ENCODE measurements around the gene PERM1.

Gene PERM1

GRCh38 chr1:1004780-1005697 lies 23.1 kb upstream of the PERM1 start:
- Histone ChIP-seq H3K4me3 (ENCODE audit: low read depth in 1 of 2, low read length in 2 of 2) (peak overlapping the region in 1 of 2 donors; percentile 22), H3K4me1 (ENCODE audit: control insufficient read depth in 1 of 2, insufficient read depth in 2 of 2, low read length in 2 of 2) (peaks cover 18 to 32% of the 10 kb centered on the region in 2 donors), H3K9me3 (ENCODE audit: control insufficient read depth in 1 of 2, low read length in 2 of 2) (no peaks in the 10 kb centered on the region), H3K27me3 (ENCODE audit: control insufficient read depth in 1 of 2, insufficient read depth in 2 of 2, low read length in 2 of 2) (peaks cover 27 to 48% of the 10 kb centered on the region in 2 donors), H3K9ac (ENCODE audit: low read depth in 1 of 2, low read length in 2 of 2) (peak overlapping the region in 1 of 2 donors; percentile 4), H3K27ac (ENCODE audit: low read depth, low read length) (peak overlapping the region; percentile 20), H3K36me3 (ENCODE audit: control insufficient read depth in 1 of 2, insufficient read depth in 2 of 2, low read length in 2 of 2) (no peaks in the 10 kb centered on the region)

GRCh38 chr1:1004420-1004779 lies 22.5 kb upstream of the PERM1 start:
- H3K9ac ChIP-seq (ENCODE audit: low read depth in 1 of 2, low read length in 2 of 2): peak overlapping the region in 1 of 2 donors; percentile 4
- no peaks in the 10 kb centered on the region for H3K9me3 ChIP-seq (ENCODE audit: control insufficient read depth in 1 of 2, low read length in 2 of 2)
- peaks cover 18 to 32% of the 10 kb centered on the region in 2 donors for H3K4me1 ChIP-seq (ENCODE audit: control insufficient read depth in 1 of 2, insufficient read depth in 2 of 2, low read length in 2 of 2)
- H3K36me3 ChIP-seq (ENCODE audit: control insufficient read depth in 1 of 2, insufficient read depth in 2 of 2, low read length in 2 of 2): no peaks in the 10 kb centered on the region
- H3K27me3 ChIP-seq (ENCODE audit: control insufficient read depth in 1 of 2, insufficient read depth in 2 of 2, low read length in 2 of 2): peaks cover 27 to 48% of the 10 kb centered on the region in 2 donors
- no peak overlapping the region for H3K4me3 ChIP-seq (ENCODE audit: low read depth in 1 of 2, low read length in 2 of 2)
- H3K27ac ChIP-seq (ENCODE audit: low read depth, low read length): no peak overlapping the region

GRCh38 chr1:1003618-1004419 lies 21.9 kb upstream of the PERM1 start:
- Histone ChIP-seq H3K27ac (ENCODE audit: low read depth, low read length) (no peak overlapping the region), H3K4me3 (ENCODE audit: low read depth in 1 of 2, low read length in 2 of 2) (no peak overlapping the region), H3K4me1 (ENCODE audit: control insufficient read depth in 1 of 2, insufficient read depth in 2 of 2, low read length in 2 of 2) (peaks cover 18 to 32% of the 10 kb centered on the region in 2 donors), H3K36me3 (ENCODE audit: control insufficient read depth in 1 of 2, insufficient read depth in 2 of 2, low read length in 2 of 2) (no peaks in the 10 kb centered on the region), H3K27me3 (ENCODE audit: control insufficient read depth in 1 of 2, insufficient read depth in 2 of 2, low read length in 2 of 2) (peaks cover 27 to 48% of the 10 kb centered on the region in 2 donors), H3K9ac (ENCODE audit: low read depth in 1 of 2, low read length in 2 of 2) (no peak overlapping the region), H3K9me3 (ENCODE audit: control insufficient read depth in 1 of 2, low read length in 2 of 2) (no peaks in the 10 kb centered on the region)

- H3K4me1 ChIP-seq (ENCODE audit: control insufficient read depth in 1 of 2, insufficient read depth in 2 of 2, low read length in 2 of 2): peaks cover 18 to 25% of the 10 kb centered on the region in 2 donors
- H3K4me3 ChIP-seq (ENCODE audit: low read depth in 1 of 2, low read length in 2 of 2): peak overlapping the region; percentile 61 to 62
- peak overlapping the region; percentile 10 for H3K27ac ChIP-seq (ENCODE audit: low read depth, low read length)
- H3K27me3 ChIP-seq (ENCODE audit: control insufficient read depth in 1 of 2, insufficient read depth in 2 of 2, low read length in 2 of 2): peaks cover 35 to 58% of the 10 kb centered on the region in 2 donors
- no peaks in the 10 kb centered on the region for H3K36me3 ChIP-seq (ENCODE audit: control insufficient read depth in 1 of 2, insufficient read depth in 2 of 2, low read length in 2 of 2)
- H3K9ac ChIP-seq (ENCODE audit: low read depth in 1 of 2, low read length in 2 of 2): peak overlapping the region in 1 of 2 donors; percentile 54
- H3K9me3 ChIP-seq (ENCODE audit: control insufficient read depth in 1 of 2, low read length in 2 of 2): no peaks in the 10 kb centered on the region
Measured at GRCh38 chr1:1001057-1001783, 19.3 kb upstream of the PERM1 start.

GRCh38 chr1:1000357-1001056 lies 18.6 kb upstream of the PERM1 start:
- Histone ChIP-seq H3K27ac (ENCODE audit: low read depth, low read length) (peak overlapping the region; percentile 87), H3K4me1 (ENCODE audit: control insufficient read depth in 1 of 2, insufficient read depth in 2 of 2, low read length in 2 of 2) (peaks cover 16 to 17% of the 10 kb centered on the region in 2 donors), H3K4me3 (ENCODE audit: low read depth in 1 of 2, low read length in 2 of 2) (peak overlapping the region; percentile 61 to 62), H3K9ac (ENCODE audit: low read depth in 1 of 2, low read length in 2 of 2) (peak overlapping the region in 1 of 2 donors; percentile 54), H3K36me3 (ENCODE audit: control insufficient read depth in 1 of 2, insufficient read depth in 2 of 2, low read length in 2 of 2) (no peaks in the 10 kb centered on the region), H3K9me3 (ENCODE audit: control insufficient read depth in 1 of 2, low read length in 2 of 2) (no peaks in the 10 kb centered on the region), H3K27me3 (ENCODE audit: control insufficient read depth in 1 of 2, insufficient read depth in 2 of 2, low read length in 2 of 2) (peaks cover 35 to 54% of the 10 kb centered on the region in 2 donors)

- Histone ChIP-seq H3K27ac (ENCODE audit: low read depth, low read length) (peak within 1 kb of the TSS; percentile 87), H3K27me3 (ENCODE audit: control insufficient read depth in 1 of 2, insufficient read depth in 2 of 2, low read length in 2 of 2) (peaks cover 32 to 47% of the 10 kb centered on the region in 2 donors), H3K4me3 (ENCODE audit: low read depth in 1 of 2, low read length in 2 of 2) (peak within 1 kb of the TSS; percentile 61 to 62), H3K9ac (ENCODE audit: low read depth in 1 of 2, low read length in 2 of 2) (peak within 1 kb of the TSS in 1 of 2 donors; percentile 54), H3K36me3 (ENCODE audit: control insufficient read depth in 1 of 2, insufficient read depth in 2 of 2, low read length in 2 of 2) (no peaks in the 10 kb centered on the region), H3K9me3 (ENCODE audit: control insufficient read depth in 1 of 2, low read length in 2 of 2) (no peaks in the 10 kb centered on the region), H3K4me1 (ENCODE audit: control insufficient read depth in 1 of 2, insufficient read depth in 2 of 2, low read length in 2 of 2) (peaks cover 9 to 11% of the 10 kb centered on the region in 2 donors)
Measured at GRCh38 chr1:999725-1000356, 17.9 kb upstream of the PERM1 start, which contains the start of gene HES4. HES4 (minus strand) TSS chr1:1000097; CDS start chr1:999973, 124 bp downstream.

GRCh38 chr1:998995-999724 lies 17.3 kb upstream of the PERM1 start:
- Histone ChIP-seq H3K27me3 (ENCODE audit: control insufficient read depth in 1 of 2, insufficient read depth in 2 of 2, low read length in 2 of 2) (peaks cover 25 to 40% of the 10 kb centered on the region in 2 donors), H3K27ac (ENCODE audit: low read depth, low read length) (peak overlapping the region; percentile 20), H3K9me3 (ENCODE audit: control insufficient read depth in 1 of 2, low read length in 2 of 2) (no peaks in the 10 kb centered on the region), H3K4me3 (ENCODE audit: low read depth in 1 of 2, low read length in 2 of 2) (peak overlapping the region; percentile 40 to 44), H3K4me1 (ENCODE audit: control insufficient read depth in 1 of 2, insufficient read depth in 2 of 2, low read length in 2 of 2) (peaks cover 5 to 7% of the 10 kb centered on the region in 2 donors), H3K36me3 (ENCODE audit: control insufficient read depth in 1 of 2, insufficient read depth in 2 of 2, low read length in 2 of 2) (no peaks in the 10 kb centered on the region), H3K9ac (ENCODE audit: low read depth in 1 of 2, low read length in 2 of 2) (no peak overlapping the region)

GRCh38 chr1:998745-998994 lies 16.8 kb upstream of the PERM1 start:
- Histone ChIP-seq H3K27ac (ENCODE audit: low read depth, low read length) (no peak overlapping the region), H3K27me3 (ENCODE audit: control insufficient read depth in 1 of 2, insufficient read depth in 2 of 2, low read length in 2 of 2) (peaks cover 25 to 37% of the 10 kb centered on the region in 2 donors), H3K9ac (ENCODE audit: low read depth in 1 of 2, low read length in 2 of 2) (no peak overlapping the region), H3K36me3 (ENCODE audit: control insufficient read depth in 1 of 2, insufficient read depth in 2 of 2, low read length in 2 of 2) (no peaks in the 10 kb centered on the region), H3K4me3 (ENCODE audit: low read depth in 1 of 2, low read length in 2 of 2) (no peak overlapping the region), H3K4me1 (ENCODE audit: control insufficient read depth in 1 of 2, insufficient read depth in 2 of 2, low read length in 2 of 2) (peaks cover 5 to 7% of the 10 kb centered on the region in 2 donors), H3K9me3 (ENCODE audit: control insufficient read depth in 1 of 2, low read length in 2 of 2) (no peaks in the 10 kb centered on the region)
